T-helper 1 cell (primary cell): ENCODE measurements around the gene FBXO34.

Experiments used
- DNase-seq, 5 donors: peaks; one replicate each; pipeline ENCODE4 v3.0.0-alpha.2; 2012 to 2020

FBXO34 gene

GRCh38 chr14:55383541-55384140, 112.4 kb downstream of the FBXO34 start:
- DNase-seq, result no peak

GRCh38 chr14:55384536-55384935, 113.3 kb downstream of the FBXO34 start:
- DNase-seq, result no peak

GRCh38 chr14:55386037-55386808, 115.0 kb downstream of the FBXO34 start:
- DNase-seq, result peak in 1 of 5 donors; percentile 43

- no peak for DNase-seq
These were observed 115.9 kb downstream of the FBXO34 start for GRCh38 chr14:55387121-55387520.

GRCh38 chr14:55388160-55388559, 116.9 kb downstream of the FBXO34 start:
- no peak for DNase-seq

GRCh38 chr14:55389330-55389729, 118.1 kb downstream of the FBXO34 start:
- no peak for DNase-seq

- DNase-seq, result no peak
These were observed 127.5 kb downstream of the FBXO34 start for GRCh38 chr14:55398679-55399078.

- DNase-seq, result no peak
These were observed 128.0 kb downstream of the FBXO34 start for GRCh38 chr14:55399183-55399582.

- DNase-seq, result no peak
These were observed 128.6 kb downstream of the FBXO34 start for GRCh38 chr14:55399852-55400251.

- no peak for DNase-seq
These were observed 130.5 kb downstream of the FBXO34 start for GRCh38 chr14:55401751-55402150.
